ENCODE results near the gene SMIM7. TPM values are rescaled to one million over a fixed set of nuclear protein-coding genes. Genes with fewer than 3 reads are reported as not detected.
A peak's percentile ranks its signal among the peaks of the same experiment; 100 is the strongest.
"Not testable (repeated sequence)": the region's sequence is repeated elsewhere in the genome, so short reads cannot be mapped to it uniquely, and the experiment has no call there.

SMIM7 gene
- total RNA-seq, 1 donor from 2014 or later = 60.9 TPM

DNA sequence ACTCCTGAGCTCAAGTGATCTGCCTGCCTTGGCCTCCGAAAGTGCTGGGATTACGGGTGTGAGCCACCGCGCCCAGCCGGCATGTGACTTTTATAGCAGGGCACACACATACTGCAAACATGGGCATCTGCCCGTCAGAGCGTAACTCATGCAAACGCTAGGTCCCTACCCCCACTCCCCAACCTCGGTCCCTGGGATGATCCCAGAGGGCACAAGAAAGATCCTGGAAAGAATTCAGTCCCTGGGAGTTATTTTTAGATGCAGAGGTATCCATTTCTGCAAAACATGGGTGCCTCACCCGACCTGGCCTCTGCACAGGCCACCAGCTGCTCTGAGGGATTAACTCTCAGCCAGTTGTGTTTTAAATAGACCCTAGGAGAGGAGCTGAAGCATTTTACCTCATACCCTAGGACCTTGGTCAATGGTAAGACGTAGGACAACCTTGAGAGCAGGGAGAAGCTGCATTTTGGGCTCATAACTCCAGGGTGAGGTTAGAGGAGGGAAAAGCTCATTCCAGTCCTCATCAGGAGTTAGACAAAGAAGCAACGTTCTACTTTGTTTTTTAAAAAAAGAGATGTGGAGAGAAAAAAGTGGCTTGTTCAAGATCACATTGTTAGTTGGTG lies 11.8 kb upstream of the SMIM7 start:
- Mint-ChIP-seq H3K4me1 (ENCODE audit: low read depth) (no peaks in the 10 kb centered on the region), H3K4me3 (ENCODE audit: low read depth) (no peak overlapping the region), H3K27ac (no peak overlapping the region), H3K9me3 (no peaks in the 10 kb centered on the region), H3K27me3 (ENCODE audit: low read depth) (no peaks in the 10 kb centered on the region), H3K36me3 (ENCODE audit: low read depth) (no peaks in the 10 kb centered on the region)
- no peak for DNase-seq (ENCODE audit: low spot score)
- intact Hi-C loops (cut with micrococcal nuclease) = no loop called here

DNA sequence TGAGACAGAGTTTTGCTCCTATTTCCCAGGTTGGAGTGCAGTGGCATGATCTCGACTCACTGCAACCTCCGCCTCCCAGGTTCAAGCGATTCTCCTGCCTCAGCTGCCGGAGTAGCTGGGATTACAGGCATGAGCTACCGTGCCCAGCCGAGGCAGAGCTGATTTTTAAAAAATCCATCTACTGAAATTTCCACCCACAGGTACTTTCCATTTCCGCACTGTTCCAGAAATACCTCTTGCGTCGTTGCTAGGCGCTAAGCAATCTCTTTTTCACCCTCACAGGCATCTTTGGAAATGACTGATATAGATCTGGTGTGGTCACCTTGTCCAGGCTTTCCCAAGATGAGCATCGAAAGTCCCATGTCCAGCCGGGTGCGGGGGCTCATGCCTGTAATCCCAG lies 10.3 kb upstream of the SMIM7 start:
- no peaks in the 10 kb centered on the region for H3K9me3 Mint-ChIP-seq
- H3K27ac Mint-ChIP-seq = no peak overlapping the region
- no peak for DNase-seq (ENCODE audit: low spot score)
- H3K27me3 Mint-ChIP-seq (ENCODE audit: low read depth) = no peaks in the 10 kb centered on the region
- no peaks in the 10 kb centered on the region for H3K36me3 Mint-ChIP-seq (ENCODE audit: low read depth)
- intact Hi-C loops (cut with micrococcal nuclease) = no loop called here
- no peaks in the 10 kb centered on the region for H3K4me1 Mint-ChIP-seq (ENCODE audit: low read depth)
- H3K4me3 Mint-ChIP-seq (ENCODE audit: low read depth) = no peak overlapping the region

DNA sequence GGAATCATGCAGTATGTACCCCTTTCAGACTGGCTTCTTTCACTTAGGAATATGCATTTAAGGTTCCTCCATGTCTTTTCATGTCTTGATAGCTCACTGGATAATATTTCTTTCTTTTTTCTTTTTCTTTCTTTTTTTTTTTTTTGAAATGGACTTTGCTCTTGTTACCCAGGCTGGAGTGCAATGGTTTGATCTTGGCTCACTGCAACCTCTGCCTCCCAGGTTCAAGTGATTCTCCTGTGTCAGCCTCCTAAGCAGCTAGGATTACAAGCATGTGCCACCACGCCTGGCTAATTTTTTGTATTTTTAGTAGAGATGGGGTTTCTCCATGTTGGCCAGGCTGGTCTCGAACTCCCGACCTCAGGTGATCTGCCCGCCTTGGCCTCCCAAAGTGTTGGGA lies 8.8 kb upstream of the SMIM7 start:
- H3K4me3 Mint-ChIP-seq (ENCODE audit: low read depth); H3K27me3 Mint-ChIP-seq (ENCODE audit: low read depth); H3K27ac Mint-ChIP-seq; H3K36me3 Mint-ChIP-seq (ENCODE audit: low read depth); DNase-seq (ENCODE audit: low spot score); intact Hi-C loops (cut with micrococcal nuclease); H3K4me1 Mint-ChIP-seq (ENCODE audit: low read depth); H3K9me3 Mint-ChIP-seq: not testable (repeated sequence)

DNA sequence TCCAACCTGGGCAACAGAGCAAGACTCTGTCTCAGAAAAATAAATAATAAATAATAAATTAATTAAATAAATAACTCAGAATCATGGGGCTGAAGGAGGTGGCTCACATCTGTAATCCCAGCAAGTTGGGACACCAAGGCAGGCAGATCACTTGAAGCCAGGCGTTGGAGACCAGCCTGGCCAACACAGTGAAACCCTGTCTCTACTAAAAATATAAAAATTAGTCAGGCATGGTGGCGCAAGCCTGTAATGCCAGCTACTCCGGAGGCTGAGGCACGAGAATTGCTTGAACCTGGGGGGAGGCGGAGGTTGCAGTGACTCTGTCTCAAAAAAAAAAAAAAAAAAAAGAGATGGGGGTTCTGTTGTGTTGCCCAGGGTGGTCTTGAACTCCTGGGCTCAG lies 8.2 kb upstream of the SMIM7 start:
- Mint-ChIP-seq H3K27me3 (ENCODE audit: low read depth) (no peaks in the 10 kb centered on the region), H3K36me3 (ENCODE audit: low read depth) (no peaks in the 10 kb centered on the region), H3K4me3 (ENCODE audit: low read depth) (no peak overlapping the region), H3K4me1 (ENCODE audit: low read depth) (peaks cover 5% of the 10 kb centered on the region), H3K9me3 (no peaks in the 10 kb centered on the region), H3K27ac (no peak overlapping the region)
- intact Hi-C loops (cut with micrococcal nuclease) = no loop called here
- no peak for DNase-seq (ENCODE audit: low spot score)

DNA sequence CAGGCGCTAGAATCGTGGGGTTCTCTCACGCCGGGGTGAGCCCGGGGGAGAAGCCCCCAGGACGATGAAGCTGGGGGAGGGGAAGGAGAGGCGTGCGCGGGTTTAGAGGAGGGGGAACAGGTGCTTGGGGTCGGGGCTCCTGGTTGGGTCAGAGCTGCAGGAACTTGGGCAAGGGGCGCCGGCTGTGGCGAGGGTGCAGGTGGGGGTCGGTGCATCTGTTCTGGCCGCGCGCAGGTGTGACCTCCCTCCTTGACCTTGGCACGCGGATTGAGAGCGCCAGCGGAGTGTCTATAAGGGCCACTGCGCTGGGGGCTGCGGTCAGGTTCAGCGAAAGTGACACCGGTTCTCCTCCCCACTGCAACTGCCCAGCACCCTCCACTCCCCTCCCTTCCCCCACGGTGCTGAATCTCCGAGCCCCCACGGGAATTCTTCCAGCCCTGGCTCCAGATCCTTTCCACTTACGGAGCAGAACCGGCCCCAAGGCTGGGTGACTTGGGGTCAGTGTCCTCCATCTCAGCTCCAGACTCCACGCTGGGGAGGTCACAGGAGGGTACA lies 1.6 kb upstream of the SMIM7 start:
- Mint-ChIP-seq H3K9me3 (no peaks in the 10 kb centered on the region), H3K4me1 (ENCODE audit: low read depth) (peaks cover 30% of the 10 kb centered on the region), H3K27me3 (ENCODE audit: low read depth) (no peaks in the 10 kb centered on the region), H3K27ac (peak overlapping the region; percentile 58), H3K36me3 (ENCODE audit: low read depth) (peaks cover 20% of the 10 kb centered on the region), H3K4me3 (ENCODE audit: low read depth) (peak overlapping the region; percentile 77)
- no peak for DNase-seq (ENCODE audit: low spot score)
- intact Hi-C loops (cut with micrococcal nuclease) = no loop called here

DNA sequence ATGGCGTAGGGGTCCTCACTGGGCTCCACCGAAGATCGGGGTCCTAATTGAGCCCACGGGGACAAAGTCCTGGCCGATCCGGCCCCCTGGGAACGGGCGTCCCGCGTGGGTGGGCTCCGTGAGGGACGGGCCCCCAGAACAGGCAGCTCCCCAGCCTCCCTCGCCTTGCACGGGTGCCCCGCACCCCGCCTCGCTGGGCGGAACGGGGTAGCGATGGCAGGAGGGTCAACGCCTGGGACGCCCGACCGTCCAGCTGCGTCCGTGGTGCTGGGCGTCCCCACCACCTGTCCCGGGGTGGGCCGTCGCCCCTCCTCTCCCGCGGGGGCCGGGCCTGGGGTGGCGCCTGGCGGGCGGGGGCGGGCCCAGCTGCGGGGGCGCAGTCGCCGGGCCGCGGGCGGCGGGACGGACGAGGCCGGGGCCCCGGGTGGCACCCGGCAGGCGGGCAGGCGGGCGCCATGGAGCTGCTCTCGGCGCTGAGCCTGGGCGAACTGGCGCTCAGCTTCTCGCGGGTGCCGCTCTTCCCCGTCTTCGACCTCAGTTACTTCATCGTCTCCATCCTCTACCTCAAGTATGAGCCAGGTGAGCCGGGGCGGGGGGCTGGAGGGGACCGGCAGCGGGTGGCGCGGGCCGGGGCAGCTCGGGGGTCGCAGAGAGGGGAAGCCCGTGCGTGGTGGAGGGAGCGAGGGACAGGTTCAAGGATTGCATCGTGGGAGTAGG lies 977 bp upstream of the SMIM7 start, which contains the start of gene TMEM38A:
TMEM38A (plus strand) TSS at position 377 of the 717 bp plus-strand sequence; CDS start at position 456, 79 bp downstream.
- Mint-ChIP-seq H3K27me3 (ENCODE audit: low read depth) (no peaks in the 10 kb centered on the region), H3K27ac (peak within 1 kb of the TSS; percentile 96), H3K4me1 (ENCODE audit: low read depth) (peaks cover 32% of the 10 kb centered on the region), H3K36me3 (ENCODE audit: low read depth) (peaks cover 26% of the 10 kb centered on the region), H3K4me3 (ENCODE audit: low read depth) (peak within 1 kb of the TSS; percentile 97), H3K9me3 (no peaks in the 10 kb centered on the region)
- peak; percentile 40 for DNase-seq (ENCODE audit: low spot score)
- intact Hi-C loops (cut with micrococcal nuclease) = loop anchor here (1.0 kb wide), 1 partner anchor 33 kb away; the partner anchor contains the start of gene MED26

DNA sequence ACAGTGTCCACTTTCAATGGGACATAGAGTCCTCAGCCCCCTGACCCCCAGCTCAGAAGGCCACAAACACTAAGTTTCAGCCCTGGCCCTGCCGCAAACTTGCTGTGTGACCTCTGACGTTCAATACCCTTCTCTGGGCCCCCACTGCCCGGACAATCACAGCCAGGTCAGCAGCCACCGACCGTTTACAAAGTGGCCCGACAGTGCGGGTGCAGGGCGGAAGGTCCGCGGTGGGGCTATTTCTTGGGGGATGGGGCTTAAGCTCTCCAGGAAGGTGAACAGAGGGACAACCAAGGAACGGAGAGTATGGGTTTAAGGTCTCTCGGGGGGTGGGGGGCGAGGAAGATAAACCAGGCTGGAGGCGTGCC lies 496 bp downstream of the SMIM7 start:
- no peak for DNase-seq (ENCODE audit: low spot score)
- intact Hi-C loops (cut with micrococcal nuclease) = no loop called here
- no peaks in the 10 kb centered on the region for H3K27me3 Mint-ChIP-seq (ENCODE audit: low read depth)
- no peaks in the 10 kb centered on the region for H3K9me3 Mint-ChIP-seq
- peak overlapping the region; percentile 97 for H3K4me3 Mint-ChIP-seq (ENCODE audit: low read depth)
- H3K36me3 Mint-ChIP-seq (ENCODE audit: low read depth) = peaks cover 38% of the 10 kb centered on the region
- H3K27ac Mint-ChIP-seq = peak overlapping the region; percentile 96
- peaks cover 32% of the 10 kb centered on the region for H3K4me1 Mint-ChIP-seq (ENCODE audit: low read depth)

DNA sequence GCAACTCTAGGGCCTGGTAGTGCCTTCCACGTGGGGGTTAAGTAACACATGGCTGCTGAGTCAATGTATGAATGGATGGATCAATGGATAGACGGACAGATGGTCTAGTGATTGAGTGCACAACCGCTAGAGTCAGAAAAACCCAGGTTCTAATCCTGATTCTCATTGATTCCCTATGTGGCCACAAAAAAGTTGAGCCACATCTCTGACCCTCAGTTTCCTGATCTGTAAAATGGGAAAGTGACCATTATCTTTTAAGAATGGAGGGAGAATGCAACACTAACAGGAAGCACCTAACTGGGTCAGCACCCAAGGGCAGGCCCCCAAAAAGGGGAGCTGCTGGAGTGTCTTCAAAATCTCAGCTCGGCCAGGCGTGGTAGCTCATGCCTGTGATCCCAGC lies 2.6 kb downstream of the SMIM7 start:
- Mint-ChIP-seq H3K27ac (no peak overlapping the region), H3K4me1 (ENCODE audit: low read depth) (peaks cover 23% of the 10 kb centered on the region), H3K36me3 (ENCODE audit: low read depth) (peaks cover 58% of the 10 kb centered on the region), H3K9me3 (no peaks in the 10 kb centered on the region), H3K27me3 (ENCODE audit: low read depth) (no peaks in the 10 kb centered on the region), H3K4me3 (ENCODE audit: low read depth) (peak overlapping the region; percentile 10)
- DNase-seq (ENCODE audit: low spot score) = no peak
- intact Hi-C loops (cut with micrococcal nuclease) = no loop called here

DNA sequence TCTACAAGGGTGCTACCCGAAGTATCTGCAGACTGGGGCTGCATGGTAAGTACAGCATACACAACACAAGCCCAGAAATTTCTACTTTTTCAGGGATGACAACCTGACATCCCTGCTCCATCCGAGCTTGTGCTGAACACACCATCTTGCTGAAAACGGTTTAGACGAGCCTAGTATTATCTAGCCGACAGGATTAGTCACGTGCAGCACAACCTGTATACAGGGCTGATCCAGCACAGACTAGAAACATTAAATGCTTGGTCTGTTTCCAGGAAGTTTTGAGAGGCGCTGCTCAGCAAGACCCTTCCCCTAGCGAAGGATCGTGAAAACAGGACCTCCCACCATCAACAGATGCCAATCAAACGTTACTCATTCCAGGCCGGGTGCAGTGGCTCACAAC lies 4.2 kb downstream of the SMIM7 start:
- intact Hi-C loops (cut with micrococcal nuclease) = no loop called here
- peaks cover 73% of the 10 kb centered on the region for H3K36me3 Mint-ChIP-seq (ENCODE audit: low read depth)
- H3K9me3 Mint-ChIP-seq = no peaks in the 10 kb centered on the region
- H3K4me3 Mint-ChIP-seq (ENCODE audit: low read depth) = no peak overlapping the region
- H3K4me1 Mint-ChIP-seq (ENCODE audit: low read depth) = peaks cover 15% of the 10 kb centered on the region
- DNase-seq (ENCODE audit: low spot score) = no peak
- no peak overlapping the region for H3K27ac Mint-ChIP-seq
- no peaks in the 10 kb centered on the region for H3K27me3 Mint-ChIP-seq (ENCODE audit: low read depth)

DNA sequence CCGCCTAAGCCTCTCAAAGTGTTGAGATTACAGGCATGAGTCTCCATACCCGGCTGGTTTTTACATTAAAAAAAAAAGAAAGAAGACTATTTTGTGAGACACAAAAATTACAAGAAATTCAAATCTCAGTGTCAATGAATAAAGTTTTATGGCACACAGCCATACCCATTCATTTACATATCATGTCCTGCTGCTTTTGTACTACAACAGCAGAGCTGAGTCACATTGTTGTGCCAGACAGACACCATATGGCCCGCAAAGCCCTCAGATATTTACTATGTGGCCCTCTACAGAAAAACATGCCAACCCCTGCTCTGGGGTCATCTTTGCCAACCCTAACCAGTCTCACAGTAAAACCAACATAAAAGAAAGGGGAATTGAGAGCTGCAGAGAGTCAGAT lies 5.3 kb downstream of the SMIM7 start:
- Mint-ChIP-seq H3K4me3 (ENCODE audit: low read depth) (no peak overlapping the region), H3K36me3 (ENCODE audit: low read depth) (peaks cover 83% of the 10 kb centered on the region), H3K4me1 (ENCODE audit: low read depth) (peaks cover 17% of the 10 kb centered on the region), H3K27me3 (ENCODE audit: low read depth) (no peaks in the 10 kb centered on the region), H3K27ac (no peak overlapping the region), H3K9me3 (no peaks in the 10 kb centered on the region)
- intact Hi-C loops (cut with micrococcal nuclease) = no loop called here
- no peak for DNase-seq (ENCODE audit: low spot score)

DNA sequence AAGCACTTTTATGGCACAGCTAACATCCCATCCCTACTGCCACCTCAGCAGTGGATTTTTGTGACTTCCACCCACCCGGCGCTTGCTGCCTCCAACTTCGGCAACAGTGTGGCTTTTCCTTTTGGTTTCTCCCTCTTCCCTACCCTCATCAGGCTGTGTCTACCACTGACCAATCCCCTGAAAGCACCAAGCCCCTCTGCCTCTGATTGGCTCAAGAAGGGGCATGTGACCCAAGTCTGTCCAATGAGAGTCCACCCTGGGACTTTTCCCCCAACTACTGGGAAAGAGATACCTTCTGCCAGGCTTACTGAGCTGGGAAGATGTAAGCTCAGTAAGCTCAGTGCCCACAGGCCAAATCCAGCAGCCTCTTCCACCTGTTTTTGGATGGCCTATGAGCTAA lies 5.8 kb downstream of the SMIM7 start:
- Mint-ChIP-seq H3K9me3 (no peaks in the 10 kb centered on the region), H3K27me3 (ENCODE audit: low read depth) (no peaks in the 10 kb centered on the region), H3K36me3 (ENCODE audit: low read depth) (peaks cover 87% of the 10 kb centered on the region), H3K27ac (no peak overlapping the region), H3K4me1 (ENCODE audit: low read depth) (peaks cover 17% of the 10 kb centered on the region), H3K4me3 (ENCODE audit: low read depth) (no peak overlapping the region)
- no peak for DNase-seq (ENCODE audit: low spot score)
- intact Hi-C loops (cut with micrococcal nuclease) = no loop called here

DNA sequence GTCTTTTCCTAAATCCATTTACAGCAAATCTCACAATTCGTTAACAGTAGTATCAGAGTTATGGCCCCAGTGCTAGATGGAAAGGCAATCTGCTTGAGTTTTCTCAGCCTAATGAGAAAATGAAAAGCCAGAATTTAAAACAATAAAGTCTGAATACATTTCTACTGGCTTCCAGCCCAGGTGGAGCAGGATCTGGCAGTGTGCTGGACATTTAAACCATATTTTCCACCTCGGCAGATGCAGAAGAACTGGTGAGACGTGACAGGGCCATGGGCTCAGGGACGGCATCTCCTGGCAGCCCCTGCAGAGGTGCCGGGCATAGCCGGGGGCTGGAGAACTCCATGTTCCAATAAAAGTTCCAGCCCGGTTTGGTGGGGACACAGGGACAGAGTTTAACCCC lies 7.1 kb downstream of the SMIM7 start:
- peaks cover 85% of the 10 kb centered on the region for H3K36me3 Mint-ChIP-seq (ENCODE audit: low read depth)
- peaks cover 11% of the 10 kb centered on the region for H3K4me1 Mint-ChIP-seq (ENCODE audit: low read depth)
- no peaks in the 10 kb centered on the region for H3K9me3 Mint-ChIP-seq
- no peaks in the 10 kb centered on the region for H3K27me3 Mint-ChIP-seq (ENCODE audit: low read depth)
- no peak overlapping the region for H3K4me3 Mint-ChIP-seq (ENCODE audit: low read depth)
- intact Hi-C loops (cut with micrococcal nuclease) = no loop called here
- no peak overlapping the region for H3K27ac Mint-ChIP-seq
- DNase-seq (ENCODE audit: low spot score) = no peak

DNA sequence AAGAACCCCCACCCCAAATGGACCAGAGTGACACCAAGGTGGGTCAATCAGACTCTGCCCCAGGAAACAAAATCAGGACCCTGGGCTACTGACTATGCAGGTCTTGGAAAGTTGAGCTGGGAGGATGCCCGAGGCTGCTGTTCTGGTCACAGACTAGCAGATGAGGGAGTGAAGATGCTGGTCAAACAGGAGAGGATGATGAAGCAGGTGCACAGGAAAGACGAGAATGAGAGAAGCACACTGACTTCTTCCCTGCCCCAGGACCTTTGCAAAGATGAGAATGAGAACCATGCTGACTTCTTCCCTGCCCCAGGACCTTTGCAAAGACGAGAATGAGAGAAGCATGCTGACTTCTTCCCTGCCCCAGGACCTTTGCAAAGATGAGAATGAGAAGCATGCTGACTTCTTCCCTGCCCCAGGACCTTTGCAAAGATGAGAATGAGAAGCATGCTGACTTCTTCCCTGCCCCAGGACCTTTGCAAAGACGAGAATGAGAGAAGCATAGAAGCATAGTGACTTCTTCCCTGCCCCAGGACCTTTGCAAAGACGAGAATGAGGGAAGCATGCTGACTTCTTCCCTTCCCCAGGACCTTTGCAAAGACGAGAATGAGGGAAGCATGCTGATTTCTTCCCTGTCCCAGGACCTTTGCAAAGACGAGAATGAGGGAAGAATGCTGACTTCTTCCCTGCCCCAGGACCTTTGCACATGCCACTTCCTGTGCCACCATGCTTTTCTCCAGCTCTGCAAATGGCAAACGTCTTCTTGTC lies 8.3 kb downstream of the SMIM7 start:
- DNase-seq (ENCODE audit: low spot score); H3K27ac Mint-ChIP-seq; intact Hi-C loops (cut with micrococcal nuclease); H3K4me3 Mint-ChIP-seq (ENCODE audit: low read depth); H3K27me3 Mint-ChIP-seq (ENCODE audit: low read depth); H3K4me1 Mint-ChIP-seq (ENCODE audit: low read depth); H3K9me3 Mint-ChIP-seq: not testable (repeated sequence)
- H3K36me3 Mint-ChIP-seq (ENCODE audit: low read depth) = peaks cover 83% of the 10 kb centered on the region
